ENCODE data around the gene GLIS1.

DNA sequence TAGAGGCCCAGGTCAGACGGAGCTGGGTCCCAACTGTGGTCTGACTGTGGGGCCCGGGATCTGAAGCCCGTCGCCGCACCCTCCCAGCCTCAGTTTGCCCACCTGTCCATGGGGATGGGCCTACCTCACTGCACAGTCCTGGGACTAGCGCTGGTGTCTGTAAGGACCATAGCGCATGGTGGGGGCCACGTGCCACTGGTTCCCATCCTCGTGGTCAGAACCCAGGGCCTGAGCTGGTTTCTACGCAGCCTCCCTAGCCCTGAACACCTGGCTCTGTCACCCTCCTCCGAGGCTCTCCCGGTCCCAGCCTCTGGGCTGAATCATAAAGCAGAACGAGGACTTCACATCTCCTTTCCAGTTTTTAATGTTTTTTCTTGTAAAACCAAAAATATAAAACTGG is 233.1 kb downstream of the GLIS1 start:
- no peak for TF ChIP-seq EZH2 (IDR thresholded peaks at IDR 0.05)
- TF ChIP-seq POLR2AphosphoS5 (IDR thresholded peaks at IDR 0.05; ENCODE audit: borderline replicate concordance, low read depth, low read length): no peak

All from SK-N-MC (cell line).